ENCODE results near the gene UGCG.
"Not testable (repeated sequence)": the region's sequence is repeated elsewhere in the genome, so short reads cannot be mapped to it uniquely, and the experiment has no call there.

Gene UGCG

GRCh38 chr9:111890867-111891266 lies 5.7 kb upstream of the UGCG start:
- DNase-seq (ENCODE audit: low read depth): not testable (repeated sequence)

- DNase-seq (ENCODE audit: low read depth): no peak
Measured at GRCh38 chr9:111891910-111892499, 4.6 kb upstream of the UGCG start.

- peak; percentile 47 for DNase-seq (ENCODE audit: low read depth)
Measured at GRCh38 chr9:111896942-111897600, 457 bp downstream of the UGCG start.

- DNase-seq (ENCODE audit: low read depth): no peak
Measured at GRCh38 chr9:111897601-111898137, 1.1 kb downstream of the UGCG start.

- DNase-seq (ENCODE audit: low read depth): no peak
Measured at GRCh38 chr9:111898331-111899096, 1.9 kb downstream of the UGCG start.

DNA sequence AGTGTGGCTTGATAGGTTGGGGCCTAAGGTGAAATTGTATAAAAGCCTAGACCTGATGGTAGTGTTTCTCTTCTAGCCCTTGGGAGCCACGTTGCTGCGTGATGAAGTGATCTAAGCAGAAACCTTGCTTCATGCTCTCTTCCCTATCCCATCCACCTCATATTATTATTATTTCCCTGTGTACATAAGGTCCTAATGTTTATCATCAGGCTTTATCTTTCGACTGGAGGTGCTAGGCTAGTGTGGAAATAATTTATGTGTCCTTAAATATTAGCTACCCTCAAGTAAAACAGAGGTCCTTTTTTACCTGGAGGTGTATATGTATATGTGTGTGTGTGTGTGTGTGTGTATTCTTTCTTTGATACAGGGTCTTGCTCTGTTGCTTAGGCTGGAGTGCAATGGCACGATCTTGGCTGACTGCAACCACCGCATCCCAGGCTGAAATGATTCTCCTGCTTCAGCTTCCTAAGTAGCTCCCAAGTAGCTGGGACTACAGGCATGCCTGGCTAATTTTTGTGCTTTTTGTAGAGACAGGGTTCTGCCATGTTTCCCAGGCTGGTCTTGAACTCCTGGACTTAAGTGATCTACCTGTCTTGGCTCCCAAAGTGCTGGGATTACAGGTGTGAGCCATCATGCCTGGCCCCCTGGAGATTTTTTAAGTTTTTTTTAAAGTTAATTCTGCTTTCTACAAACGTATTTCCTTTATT lies 3.7 kb downstream of the UGCG start:
- no peak for DNase-seq (ENCODE audit: low read depth)

- DNase-seq (ENCODE audit: low read depth): no peak
Measured at GRCh38 chr9:111900858-111901612, 4.4 kb downstream of the UGCG start.

- no peak for DNase-seq (ENCODE audit: low read depth)
Measured at GRCh38 chr9:111902391-111903139, 6.0 kb downstream of the UGCG start.

GRCh38 chr9:111903535-111903934 lies 6.9 kb downstream of the UGCG start:
- DNase-seq (ENCODE audit: low read depth): not testable (repeated sequence)

- DNase-seq (ENCODE audit: low read depth): no peak
Measured at GRCh38 chr9:111904026-111904425, 7.4 kb downstream of the UGCG start.

- no peak for DNase-seq (ENCODE audit: low read depth)
Measured at GRCh38 chr9:111904891-111905291, 8.3 kb downstream of the UGCG start.

- no peak for DNase-seq (ENCODE audit: low read depth)
Measured at GRCh38 chr9:111907147-111907546, 10.5 kb downstream of the UGCG start.

- DNase-seq (ENCODE audit: low read depth): no peak
Measured at GRCh38 chr9:111909444-111909843, 12.8 kb downstream of the UGCG start.

GRCh38 chr9:111910428-111910827 lies 13.8 kb downstream of the UGCG start:
- DNase-seq (ENCODE audit: low read depth): no peak

GRCh38 chr9:111913159-111913558 lies 16.5 kb downstream of the UGCG start:
- no peak for DNase-seq (ENCODE audit: low read depth)

- DNase-seq (ENCODE audit: low read depth): no peak
Measured at GRCh38 chr9:111914749-111915424, 18.3 kb downstream of the UGCG start.

GRCh38 chr9:111915425-111915758 lies 18.8 kb downstream of the UGCG start:
- DNase-seq (ENCODE audit: low read depth): no peak

- no peak for DNase-seq (ENCODE audit: low read depth)
Measured at GRCh38 chr9:111916234-111916645, 19.6 kb downstream of the UGCG start.

DNA sequence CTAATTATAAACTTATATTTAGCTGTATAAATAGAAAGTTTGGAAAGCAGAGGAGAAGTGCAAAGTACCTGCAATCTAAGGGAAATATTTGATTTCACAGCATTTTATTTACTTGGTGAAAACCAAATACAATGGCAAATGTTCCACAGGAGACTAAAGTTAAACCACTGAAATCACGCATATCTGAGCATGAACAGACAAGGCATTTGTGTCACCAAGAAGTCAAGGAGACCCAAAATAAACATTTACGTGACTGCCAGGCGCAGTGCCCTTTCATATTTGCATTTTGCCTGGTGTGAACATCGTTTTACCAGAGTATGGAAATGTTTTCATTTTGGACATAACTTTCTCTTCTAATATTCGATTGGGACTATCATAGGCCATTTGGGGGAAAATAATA lies 20.6 kb downstream of the UGCG start:
- no peak for DNase-seq (ENCODE audit: low read depth)

DNA sequence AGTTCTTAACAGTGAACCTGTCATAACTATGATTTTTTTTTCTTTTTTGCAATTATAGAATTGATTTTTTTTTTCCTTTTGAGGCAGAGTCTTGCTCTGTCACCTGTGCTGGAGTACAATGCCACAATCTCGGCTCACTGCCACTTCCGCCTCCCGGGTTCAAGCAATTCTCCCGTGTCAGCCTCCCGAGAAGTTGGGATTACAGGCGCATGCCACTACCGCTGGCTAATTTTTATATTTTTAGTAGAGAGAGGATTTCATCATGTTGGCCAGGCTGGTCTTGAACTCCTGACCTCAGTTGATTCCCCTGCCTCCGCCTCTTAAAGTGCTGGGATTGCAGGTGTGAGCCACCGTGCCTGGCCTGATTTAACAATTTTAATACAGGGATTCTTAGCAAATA lies 21.4 kb downstream of the UGCG start:
- DNase-seq (ENCODE audit: low read depth): no peak
